Erythroblast (primary cell): ENCODE results near the gene SCUBE1.

Experiments
- GATA1 ChIP-seq: IDR thresholded peaks from 2 replicates; pipeline ENCODE4 v1.6.1; 2011; ENCODE audit warnings: low read depth, mild to moderate bottlenecking, control low read depth, low read length, moderate library complexity
- POLR2A ChIP-seq: IDR thresholded peaks from 2 replicates; pipeline ENCODE4 v1.6.1; 2011; ENCODE audit warnings: mild to moderate bottlenecking, low read length

GRCh38 chr22:43304831-43305590 lies 38.2 kb downstream of the SCUBE1 start:
- TF ChIP-seq POLR2A (no peak), GATA1 (no peak)
